OCI-LY3 (cell line): ENCODE measurements around the gene SIAE.

Experiments used
- H2AFZ ChIP-seq: fragments of 200-600, 300-600 bp; shearing (Covaris generic); 2 replicates; pipeline ENCODE4 v1.6.0; 2014; ENCODE audit warnings: antibody characterized with exemption, low read depth, low read length
- H3K27ac ChIP-seq: fragments of 200-600, 300-600 bp; sonication (generic); 2 replicates; pipeline ENCODE4 v1.5.1; 2014; ENCODE audit warnings: mild to moderate bottlenecking, low read length, moderate library complexity, mixed read lengths
- H3K27me3 ChIP-seq: fragments of 200-600, 300-600 bp; sonication (generic); 2 replicates; pipeline ENCODE4 v1.6.1; 2014; ENCODE audit warnings: low read depth, low read length, mixed read lengths
- H3K36me3 ChIP-seq: fragments of 200-600, 300-600 bp; sonication (generic); replicated peaks from 2 replicates; pipeline ENCODE3; 2014; ENCODE audit warnings: low read depth, low read length, mixed read lengths
- H3K4me1 ChIP-seq: fragments of 300-600, 200-600 bp; sonication (generic); 2 replicates; pipeline ENCODE4 v1.6.1; 2014; ENCODE audit warnings: low read length, mixed read lengths
- H3K4me2 ChIP-seq: fragments of 200-600, 300-600 bp; sonication (generic); 2 replicates; pipeline ENCODE4 v1.6.1; 2014; ENCODE audit warnings: low read length, mixed read lengths
- H3K4me3 ChIP-seq: fragments of 300-600, 200-600 bp; sonication (generic); 2 replicates; pipeline ENCODE4 v1.5.1; 2014; ENCODE audit warnings: antibody characterized with exemption, mild to moderate bottlenecking, low read length, moderate library complexity
- H3K79me2 ChIP-seq: fragments of 300-600, 200-600 bp; shearing (Covaris generic); 2 replicates; pipeline ENCODE4 v1.6.1; 2014; ENCODE audit warnings: mild to moderate bottlenecking, low read length, mixed read lengths
- H3K9ac ChIP-seq: fragments of 300-600, 200-600 bp; shearing (Covaris generic); 2 replicates; pipeline ENCODE4 v1.6.0; 2014; ENCODE audit warnings: mild to moderate bottlenecking, low read length, moderate library complexity
- H3K9me3 ChIP-seq: fragments of 200-600, 300-600 bp; shearing (Covaris generic); 2 replicates; pipeline ENCODE4 v1.6.1; 2014; ENCODE audit warnings: low read length, mixed read lengths; ENCODE audit not compliant: insufficient read depth
- H4K20me1 ChIP-seq: fragments of 200-600, 300-600 bp; sonication (generic); 2 replicates; pipeline ENCODE4 v1.6.1; 2016; ENCODE audit warnings: low read length, mixed read lengths; ENCODE audit not compliant: insufficient read depth
- EZH2phosphoT487 ChIP-seq: fragments of 200-600 bp; shearing (Covaris generic); IDR thresholded peaks from 2 replicates; pipeline ENCODE4 v1.6.1; 2018; ENCODE audit warnings: antibody characterized with exemption, mixed run types, low read depth
- TF ChIP-seq, protein P1 (sequence below): fragments of 200-600, 300-600 bp; sonication (generic); IDR thresholded peaks from 2 replicates; pipeline ENCODE4 v1.5.1; 2014; ENCODE audit warnings: antibody characterized with exemption, low read length, low read depth

Gene SIAE

DNA sequence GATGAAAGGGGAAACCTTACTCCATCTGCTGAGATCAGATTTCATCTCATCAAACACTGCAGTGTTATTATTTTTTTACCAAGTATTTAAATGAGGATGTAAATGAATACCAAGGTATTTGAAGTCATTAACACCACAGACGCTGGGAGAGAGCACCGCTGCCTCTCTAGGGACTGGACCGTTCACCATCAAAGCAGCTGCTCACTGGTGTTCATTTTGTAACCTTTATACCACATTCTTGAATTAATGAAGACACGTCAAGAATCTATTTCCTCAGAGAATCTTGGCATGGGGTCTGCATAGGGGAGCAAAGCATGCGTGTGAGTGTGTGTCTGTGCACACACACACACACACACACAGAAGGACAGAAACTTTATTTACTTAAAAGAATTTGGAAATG is 15.6 kb downstream of the SIAE start:
- Histone ChIP-seq H3K9me3 (no peaks in the 10 kb centered on the region), H4K20me1 (no peaks in the 10 kb centered on the region), H3K9ac (no peak overlapping the region), H3K36me3 (no peaks in the 10 kb centered on the region), H3K79me2 (no peaks in the 10 kb centered on the region), H3K27me3 (no peaks in the 10 kb centered on the region), H3K4me3 (no peak overlapping the region), H2AFZ (no peak overlapping the region), H3K4me2 (no peak overlapping the region), H3K4me1 (0 out of 2 replicates have a peak, but pooled peaks cover 2% of the 10 kb centered on the region), H3K27ac (no peak overlapping the region)
- TF ChIP-seq EZH2phosphoT487: no peak
- TF ChIP-seq, protein P1, sequence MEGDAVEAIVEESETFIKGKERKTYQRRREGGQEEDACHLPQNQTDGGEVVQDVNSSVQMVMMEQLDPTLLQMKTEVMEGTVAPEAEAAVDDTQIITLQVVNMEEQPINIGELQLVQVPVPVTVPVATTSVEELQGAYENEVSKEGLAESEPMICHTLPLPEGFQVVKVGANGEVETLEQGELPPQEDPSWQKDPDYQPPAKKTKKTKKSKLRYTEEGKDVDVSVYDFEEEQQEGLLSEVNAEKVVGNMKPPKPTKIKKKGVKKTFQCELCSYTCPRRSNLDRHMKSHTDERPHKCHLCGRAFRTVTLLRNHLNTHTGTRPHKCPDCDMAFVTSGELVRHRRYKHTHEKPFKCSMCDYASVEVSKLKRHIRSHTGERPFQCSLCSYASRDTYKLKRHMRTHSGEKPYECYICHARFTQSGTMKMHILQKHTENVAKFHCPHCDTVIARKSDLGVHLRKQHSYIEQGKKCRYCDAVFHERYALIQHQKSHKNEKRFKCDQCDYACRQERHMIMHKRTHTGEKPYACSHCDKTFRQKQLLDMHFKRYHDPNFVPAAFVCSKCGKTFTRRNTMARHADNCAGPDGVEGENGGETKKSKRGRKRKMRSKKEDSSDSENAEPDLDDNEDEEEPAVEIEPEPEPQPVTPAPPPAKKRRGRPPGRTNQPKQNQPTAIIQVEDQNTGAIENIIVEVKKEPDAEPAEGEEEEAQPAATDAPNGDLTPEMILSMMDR: no peak

DNA sequence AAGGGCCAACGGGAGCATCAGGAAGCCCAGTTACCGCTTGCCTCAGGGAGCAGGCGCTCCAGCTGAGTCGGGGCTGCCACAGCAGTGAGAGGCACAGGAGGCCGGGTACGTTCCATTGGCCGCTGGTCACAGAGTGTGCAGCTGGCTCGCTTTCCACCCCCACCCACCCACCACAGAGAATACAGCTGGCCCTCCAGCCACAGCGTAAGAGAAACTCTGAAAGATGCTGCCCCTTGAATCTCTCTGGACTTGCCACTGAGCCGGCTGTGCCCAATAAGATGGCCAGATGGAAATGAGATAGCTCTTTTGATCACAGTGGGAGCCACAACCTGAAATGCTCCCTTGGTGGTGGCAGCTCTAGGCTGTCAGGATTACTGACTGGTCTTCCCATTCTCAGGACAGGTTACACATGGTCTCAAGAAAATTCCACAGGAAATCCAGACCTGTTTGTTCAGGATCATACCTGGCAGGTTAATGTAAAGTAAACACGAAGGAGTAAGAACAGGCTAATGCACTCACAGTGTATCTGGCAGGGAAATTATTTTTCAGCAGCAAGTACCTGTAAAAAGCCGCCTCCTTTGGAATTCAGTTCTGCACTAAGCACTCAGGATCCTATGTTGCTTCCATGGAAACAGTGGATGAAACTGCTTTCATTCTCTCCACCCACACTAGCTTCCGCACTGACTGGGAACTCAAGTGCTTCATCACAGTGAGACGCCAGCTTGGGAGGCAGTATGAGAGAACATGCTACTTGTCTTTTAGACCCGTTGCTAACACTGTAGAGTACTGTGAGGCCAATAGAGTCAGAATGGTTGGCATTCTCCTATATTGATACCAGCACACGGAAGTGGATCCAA is 16.5 kb downstream of the SIAE start:
- no peaks in the 10 kb centered on the region for H3K36me3 ChIP-seq
- H3K4me2 ChIP-seq: no peak overlapping the region
- no peaks in the 10 kb centered on the region for H4K20me1 ChIP-seq
- no peaks in the 10 kb centered on the region for H3K9me3 ChIP-seq
- no peaks in the 10 kb centered on the region for H3K27me3 ChIP-seq
- no peak overlapping the region for H2AFZ ChIP-seq
- no peak overlapping the region for H3K4me3 ChIP-seq
- no peaks in the 10 kb centered on the region for H3K79me2 ChIP-seq
- 0 out of 2 replicates have a peak, but pooled peaks cover 2% of the 10 kb centered on the region for H3K4me1 ChIP-seq
- H3K27ac ChIP-seq: no peak overlapping the region
- TF ChIP-seq, protein P1: no peak
- TF ChIP-seq EZH2phosphoT487: no peak
- no peak overlapping the region for H3K9ac ChIP-seq

DNA sequence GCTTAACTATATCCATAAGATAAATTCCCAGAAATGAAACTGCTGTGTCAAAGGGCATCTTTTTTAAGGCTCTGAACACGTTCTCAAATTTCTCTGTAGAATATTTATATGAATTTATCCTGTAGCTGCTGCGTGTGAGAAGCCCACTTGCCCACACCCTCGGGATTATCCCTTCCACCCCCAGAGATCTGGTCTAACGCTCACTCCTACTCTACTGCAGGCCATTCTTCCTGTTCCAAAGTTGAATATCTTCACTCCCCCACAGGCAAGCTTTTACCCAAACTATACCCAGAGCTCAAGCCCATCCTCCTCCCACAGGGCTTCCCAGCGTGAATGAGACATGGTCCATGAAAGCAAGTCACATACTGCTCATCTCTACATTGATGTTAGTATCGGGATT is 24.9 kb downstream of the SIAE start:
- no peak overlapping the region for H3K4me3 ChIP-seq
- no peak overlapping the region for H3K4me2 ChIP-seq
- H3K27ac ChIP-seq: no peak overlapping the region

DNA sequence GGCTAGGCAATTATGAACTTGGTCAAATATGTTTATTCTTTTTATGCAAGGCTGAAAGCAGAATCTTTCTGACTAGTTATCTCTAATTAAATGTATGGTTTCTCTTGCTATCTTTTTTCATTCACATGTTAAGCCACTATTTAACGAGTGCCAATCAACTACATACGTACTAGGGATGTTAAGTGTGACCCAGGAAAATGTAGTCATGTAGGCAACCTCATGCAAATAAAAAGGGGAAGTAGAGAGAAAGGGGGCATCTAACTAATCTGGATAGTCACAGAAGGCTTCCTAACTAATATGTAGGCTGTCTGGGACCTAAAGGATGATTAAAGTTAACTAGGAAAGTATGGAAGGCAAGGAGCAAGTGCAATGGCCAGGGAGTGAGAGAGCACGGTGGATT is 27.4 kb downstream of the SIAE start:
- Histone ChIP-seq H3K9me3 (no peaks in the 10 kb centered on the region), H3K4me3 (peak overlapping the region; percentile 12; the same call in 1 of the 2 replicates), H3K27me3 (no peaks in the 10 kb centered on the region), H3K79me2 (no peaks in the 10 kb centered on the region), H2AFZ (no peak overlapping the region), H3K27ac (no peak overlapping the region), H3K4me1 (peaks cover 24% of the 10 kb centered on the region), H3K36me3 (no peaks in the 10 kb centered on the region), H3K9ac (no peak overlapping the region), H4K20me1 (no peaks in the 10 kb centered on the region), H3K4me2 (peak overlapping the region; percentile 57)
- TF ChIP-seq, protein P1: no peak
- no peak for TF ChIP-seq EZH2phosphoT487

More for the DNA sequence above, 24.9 kb downstream of the SIAE start:
- Histone ChIP-seq H2AFZ (no peak overlapping the region), H3K27me3 (no peaks in the 10 kb centered on the region), H3K9me3 (no peaks in the 10 kb centered on the region), H4K20me1 (no peaks in the 10 kb centered on the region), H3K79me2 (no peaks in the 10 kb centered on the region), H3K4me1 (peaks cover 24% of the 10 kb centered on the region), H3K9ac (no peak overlapping the region), H3K36me3 (no peaks in the 10 kb centered on the region)
- TF ChIP-seq, protein P1: no peak
- TF ChIP-seq EZH2phosphoT487: no peak
